Esophagus (tissue), 2 donors: ENCODE data around the gene PLK5. TPM values are rescaled to one million over a fixed set of nuclear protein-coding genes. Genes with fewer than 3 reads are reported as not detected.
"Not testable (repeated sequence)": the region's sequence is repeated elsewhere in the genome, so short reads cannot be mapped to it uniquely, and the experiment has no call there.

ENCODE experiments used
- H3K27ac ChIP-seq, 2 donors: one replicate each; pipeline ENCODE4 v1.5.1; 2013; ENCODE audit warnings: low read depth in 2 of 2, mild to moderate bottlenecking in 2 of 2, inconsistent platforms in 1 of 2, low read length in 1 of 2, moderate library complexity in 1 of 2
- H3K27me3 ChIP-seq, 2 donors: one replicate each; pipeline ENCODE4 v1.6.1; 2013; ENCODE audit warnings: low read length in 2 of 2, control low read depth in 1 of 2, mild to moderate bottlenecking in 1 of 2; ENCODE audit not compliant: insufficient read depth in 2 of 2, control insufficient read depth in 1 of 2
- H3K36me3 ChIP-seq, 2 donors: one replicate each; pipeline ENCODE4 v1.6.1; 2013; ENCODE audit warnings: low read length in 1 of 2; ENCODE audit not compliant: control insufficient read depth in 2 of 2, insufficient read depth in 2 of 2
- H3K4me1 ChIP-seq, 2 donors: one replicate each; pipeline ENCODE4 v1.6.1; 2013; ENCODE audit warnings: low read length in 1 of 2; ENCODE audit not compliant: control insufficient read depth in 2 of 2, insufficient read depth in 2 of 2
- H3K4me3 ChIP-seq, 2 donors: one replicate each; pipeline ENCODE4 v1.5.1; 2013; ENCODE audit warnings: low read length in 2 of 2, mild to moderate bottlenecking in 2 of 2, low read depth in 1 of 2, moderate library complexity in 1 of 2
- H3K9me3 ChIP-seq, 2 donors: one replicate each; pipeline ENCODE4 v1.6.1; 2013; ENCODE audit warnings: mild to moderate bottlenecking in 2 of 2, low read depth in 1 of 2, low read length in 1 of 2, moderate library complexity in 1 of 2; ENCODE audit not compliant: control insufficient read depth in 2 of 2, insufficient read depth in 1 of 2
- WGBS, 2 donors: extraction: QIAGEN DNeasy Blood & Tissue Kit; methylation state at CpG; one replicate each; pipeline ENCODE4 v1.1.7; 2013; 5-methylcytosine and 5-hydroxymethylcytosine counted together
- polyA plus RNA-seq, 2 donors: library from polyadenylated mRNA; stranded (reverse); fragments of 200-250 nt; gene quantifications; one replicate each; pipeline ENCODE4 v1.2.3, GENCODE V29; 2013
- donor health status: healthy with polysubstance abuse.
- donor health status: Bipolar disorder and iron deficiency.

PLK5 gene
- polyA plus RNA-seq, 2 donors, result 0.13 to 0.53 TPM

- H3K27me3 ChIP-seq, H3K36me3 ChIP-seq, H3K9me3 ChIP-seq, H3K27ac ChIP-seq, H3K4me3 ChIP-seq: not testable (repeated sequence)
- H3K4me1 ChIP-seq, result peaks cover 8 to 19% of the 10 kb centered on the region in 2 donors
- WGBS, 2 donors, result 84 to 91% methylated on average over 10 to 34 of the region's 34 CpGs
These were observed 24.6 kb upstream of the PLK5 start for GRCh38 chr19:1499231-1499630.

GRCh38 chr19:1501200-1501595 lies 22.7 kb upstream of the PLK5 start:
- WGBS, 2 donors, result 32 to 38% methylated on average over 9 of the region's 9 CpGs
- Histone ChIP-seq H3K36me3 (no peaks in the 10 kb centered on the region), H3K4me1 (peaks cover 8 to 15% of the 10 kb centered on the region in 2 donors), H3K4me3 (no peak overlapping the region), H3K27ac (no peak overlapping the region), H3K27me3 (peaks cover 0 to 4% of the 10 kb centered on the region in 2 donors), H3K9me3 (no peaks in the 10 kb centered on the region)

- Histone ChIP-seq H3K9me3 (no peaks in the 10 kb centered on the region), H3K4me1 (peaks cover 6 to 14% of the 10 kb centered on the region in 2 donors), H3K27me3 (peaks cover 0 to 4% of the 10 kb centered on the region in 2 donors), H3K4me3 (no peak overlapping the region), H3K27ac (no peak overlapping the region), H3K36me3 (no peaks in the 10 kb centered on the region)
- WGBS, 2 donors, result 58 to 63% methylated on average over 14 of the region's 14 CpGs
These were observed 21.3 kb upstream of the PLK5 start for GRCh38 chr19:1502433-1503088.

GRCh38 chr19:1503089-1503924 lies 20.6 kb upstream of the PLK5 start:
- WGBS, 2 donors, result 7 to 10% methylated on average over 43 to 49 of the region's 49 CpGs

GRCh38 chr19:1503925-1504773 lies 19.7 kb upstream of the PLK5 start:
- 53% methylated on average over 23 of the region's 23 CpGs for WGBS, 2 donors
- no peaks in the 10 kb centered on the region for H3K36me3 ChIP-seq
- no peaks in the 10 kb centered on the region for H3K9me3 ChIP-seq
- H3K4me1 ChIP-seq, result peaks cover 6 to 17% of the 10 kb centered on the region in 2 donors
- H3K4me3 ChIP-seq, result no peak overlapping the region
- no peak overlapping the region for H3K27ac ChIP-seq
- peaks cover 0 to 4% of the 10 kb centered on the region in 2 donors for H3K27me3 ChIP-seq

More at GRCh38 chr19:1503089-1503924, 20.6 kb upstream of the PLK5 start:
- Histone ChIP-seq H3K27me3 (peaks cover 0 to 4% of the 10 kb centered on the region in 2 donors), H3K36me3 (no peaks in the 10 kb centered on the region), H3K9me3 (no peaks in the 10 kb centered on the region), H3K4me1 (peaks cover 6 to 15% of the 10 kb centered on the region in 2 donors), H3K4me3 (no peak overlapping the region), H3K27ac (no peak overlapping the region)

- Histone ChIP-seq H3K4me1 (peaks cover 6 to 21% of the 10 kb centered on the region in 2 donors), H3K27me3 (peaks cover 0 to 4% of the 10 kb centered on the region in 2 donors), H3K27ac (no peak overlapping the region), H3K9me3 (no peaks in the 10 kb centered on the region), H3K36me3 (no peaks in the 10 kb centered on the region), H3K4me3 (no peak overlapping the region)
- 77 to 82% methylated on average over 8 of the region's 8 CpGs for WGBS, 2 donors
These were observed 18.9 kb upstream of the PLK5 start for GRCh38 chr19:1505012-1505411.

- no peak overlapping the region for H3K27ac ChIP-seq
- H3K27me3 ChIP-seq, result peaks cover 0 to 4% of the 10 kb centered on the region in 2 donors
- no peak overlapping the region for H3K4me3 ChIP-seq
- H3K9me3 ChIP-seq, result no peaks in the 10 kb centered on the region
- 89 to 93% methylated on average over 43 to 45 of the region's 45 CpGs for whole genome bisulfite sequencing, 2 donors
- peaks cover 6 to 26% of the 10 kb centered on the region in 2 donors for H3K4me1 ChIP-seq
- no peaks in the 10 kb centered on the region for H3K36me3 ChIP-seq
These were observed 17.6 kb upstream of the PLK5 start for GRCh38 chr19:1505991-1506881.

GRCh38 chr19:1507192-1507660 lies 16.7 kb upstream of the PLK5 start:
- Histone ChIP-seq H3K4me1 (peaks cover 11 to 31% of the 10 kb centered on the region in 2 donors), H3K9me3 (no peaks in the 10 kb centered on the region), H3K27me3 (peaks cover 0 to 4% of the 10 kb centered on the region in 2 donors), H3K4me3 (no peak overlapping the region), H3K27ac (peak overlapping the region; percentile 75 to 88), H3K36me3 (no peaks in the 10 kb centered on the region)
- WGBS, 2 donors, result 62 to 68% methylated on average over 23 of the region's 23 CpGs
